Astrocyte (in vitro differentiated cells and primary cell): ENCODE measurements around the gene PTPRK. TPM values are rescaled to one million over a fixed set of nuclear protein-coding genes. Genes with fewer than 3 reads are reported as not detected.

ENCODE experiments used
- DNase-seq: peaks from one replicate; pipeline ENCODE4 v3.0.0-alpha.2; 2010; ENCODE audit warnings: low read depth
- FAIRE-seq: peaks from 2 replicates; lab custom pipeline; 2011; peaks lifted over from hg19 to GRCh38; lab: Jason Lieb, UNC
- H2AFZ ChIP-seq: 2 replicates; pipeline ENCODE4 v1.6.0; 2012; ENCODE audit warnings: low read depth, low read length, inconsistent platforms
- H3K27ac ChIP-seq: 2 replicates; pipeline ENCODE4 v1.5.1; 2011; ENCODE audit warnings: low read depth, low read length, inconsistent platforms
- H3K27me3 ChIP-seq: 2 replicates; pipeline ENCODE4 v1.6.0; 2011; ENCODE audit warnings: low read length, inconsistent platforms; ENCODE audit not compliant: insufficient read depth
- H3K36me3 ChIP-seq: 2 replicates; pipeline ENCODE4 v1.5.1; 2011; ENCODE audit warnings: low read length, inconsistent platforms; ENCODE audit not compliant: insufficient read depth
- H3K4me1 ChIP-seq: 2 replicates; pipeline ENCODE4 v1.5.1; 2011; ENCODE audit warnings: low read length, inconsistent platforms; ENCODE audit not compliant: insufficient read depth
- H3K4me2 ChIP-seq: 2 replicates; pipeline ENCODE4 v1.6.0; 2012; ENCODE audit warnings: low read length, inconsistent platforms
- H3K4me3 ChIP-seq: 2 replicates; pipeline ENCODE4 v1.5.1; 2011; ENCODE audit warnings: low read depth, mild to moderate bottlenecking, low read length, inconsistent platforms; ENCODE audit not compliant: insufficient read depth
- H3K79me2 ChIP-seq: 2 replicates; pipeline ENCODE4 v1.6.0; 2012; ENCODE audit warnings: mild to moderate bottlenecking, low read length, inconsistent platforms; ENCODE audit not compliant: insufficient read depth
- H3K9ac ChIP-seq: 2 replicates; pipeline ENCODE4 v1.6.0; 2012; ENCODE audit warnings: mild to moderate bottlenecking, low read length, inconsistent platforms
- H3K9me3 ChIP-seq: 2 replicates; pipeline ENCODE4 v1.5.1; 2012; ENCODE audit warnings: low read depth, mild to moderate bottlenecking, low read length, inconsistent platforms; ENCODE audit not compliant: insufficient read depth
- H4K20me1 ChIP-seq: 2 replicates; pipeline ENCODE4 v1.6.0; 2012; ENCODE audit warnings: low read length, inconsistent platforms; ENCODE audit not compliant: insufficient read depth
- H3K27ac Mint-ChIP-seq: one replicate; pipeline ENCODE4 v1.8.0; 2021; ENCODE audit warnings: mild to moderate bottlenecking, mixed read lengths; ENCODE audit not compliant: unreplicated experiment
- H3K27me3 Mint-ChIP-seq: one replicate; pipeline ENCODE4 v1.8.0; 2021; ENCODE audit warnings: low read depth, mixed read lengths; ENCODE audit not compliant: unreplicated experiment
- H3K36me3 Mint-ChIP-seq: one replicate; pipeline ENCODE4 v1.8.0; 2021; ENCODE audit warnings: low read depth, mixed read lengths; ENCODE audit not compliant: unreplicated experiment
- H3K4me1 Mint-ChIP-seq: one replicate; pipeline ENCODE4 v1.8.0; 2021; ENCODE audit warnings: low read depth, mixed read lengths; ENCODE audit not compliant: unreplicated experiment
- H3K4me3 Mint-ChIP-seq: one replicate; pipeline ENCODE4 v1.8.0; 2021; ENCODE audit warnings: mild to moderate bottlenecking, moderate library complexity, mixed read lengths; ENCODE audit not compliant: unreplicated experiment
- H3K9me3 Mint-ChIP-seq: one replicate; pipeline ENCODE4 v1.8.0; 2021; ENCODE audit warnings: mild to moderate bottlenecking, mixed read lengths; ENCODE audit not compliant: unreplicated experiment
- EZH2 ChIP-seq: IDR thresholded peaks from 2 replicates; pipeline ENCODE4 v1.6.1; 2012; ENCODE audit warnings: mild to moderate bottlenecking, low read length, inconsistent platforms; ENCODE audit not compliant: insufficient read depth
- total RNA-seq: library from RNA; stranded (reverse); gene quantifications from 2 replicates; pipeline ENCODE4 v1.2.1, GENCODE V29; 2021
- TF ChIP-seq, protein P1 (sequence below): IDR thresholded peaks from 2 replicates; pipeline ENCODE4 v1.5.1; 2011; ENCODE audit warnings: low read depth, mild to moderate bottlenecking, inconsistent platforms, low read length, moderate library complexity; ENCODE audit not compliant: insufficient read depth

PTPRK gene
- total RNA-seq, 1 donor from 2014 or later: 159 TPM

DNA sequence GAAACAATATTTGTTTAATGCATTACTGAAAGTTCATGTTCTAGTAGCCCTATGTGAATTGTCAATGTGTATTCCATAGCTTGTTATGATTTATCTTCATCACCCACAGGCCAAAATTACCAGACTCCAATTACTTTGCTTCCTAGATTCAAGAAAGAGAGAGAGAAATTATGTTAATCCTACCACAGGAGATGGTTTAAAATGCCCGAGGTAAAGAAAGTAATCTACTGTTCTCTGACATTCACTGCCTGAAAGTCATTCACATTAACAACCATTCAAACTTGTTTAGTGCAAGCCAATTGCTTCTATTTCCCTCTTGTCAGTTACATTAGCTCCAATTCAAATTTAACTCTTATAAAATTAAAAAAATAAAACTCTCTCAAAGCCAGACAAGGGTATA lies 359.1 kb downstream of the PTPRK start:
- H3K79me2 ChIP-seq: no peaks in the 10 kb centered on the region
- no peak overlapping the region for H3K9ac ChIP-seq
- H2AFZ ChIP-seq: no peak overlapping the region
- no peaks in the 10 kb centered on the region for H3K9me3 ChIP-seq
- H3K36me3 Mint-ChIP-seq: no peaks in the 10 kb centered on the region
- no peak for DNase-seq
- no peak overlapping the region for H3K27ac Mint-ChIP-seq
- no peaks in the 10 kb centered on the region for H3K36me3 ChIP-seq
- H3K27me3 Mint-ChIP-seq: no peaks in the 10 kb centered on the region
- no peaks in the 10 kb centered on the region for H3K4me1 ChIP-seq
- H3K4me1 Mint-ChIP-seq: peaks cover 13% of the 10 kb centered on the region
- FAIRE-seq: no peak
- no peaks in the 10 kb centered on the region for H4K20me1 ChIP-seq
- TF ChIP-seq, protein P1, sequence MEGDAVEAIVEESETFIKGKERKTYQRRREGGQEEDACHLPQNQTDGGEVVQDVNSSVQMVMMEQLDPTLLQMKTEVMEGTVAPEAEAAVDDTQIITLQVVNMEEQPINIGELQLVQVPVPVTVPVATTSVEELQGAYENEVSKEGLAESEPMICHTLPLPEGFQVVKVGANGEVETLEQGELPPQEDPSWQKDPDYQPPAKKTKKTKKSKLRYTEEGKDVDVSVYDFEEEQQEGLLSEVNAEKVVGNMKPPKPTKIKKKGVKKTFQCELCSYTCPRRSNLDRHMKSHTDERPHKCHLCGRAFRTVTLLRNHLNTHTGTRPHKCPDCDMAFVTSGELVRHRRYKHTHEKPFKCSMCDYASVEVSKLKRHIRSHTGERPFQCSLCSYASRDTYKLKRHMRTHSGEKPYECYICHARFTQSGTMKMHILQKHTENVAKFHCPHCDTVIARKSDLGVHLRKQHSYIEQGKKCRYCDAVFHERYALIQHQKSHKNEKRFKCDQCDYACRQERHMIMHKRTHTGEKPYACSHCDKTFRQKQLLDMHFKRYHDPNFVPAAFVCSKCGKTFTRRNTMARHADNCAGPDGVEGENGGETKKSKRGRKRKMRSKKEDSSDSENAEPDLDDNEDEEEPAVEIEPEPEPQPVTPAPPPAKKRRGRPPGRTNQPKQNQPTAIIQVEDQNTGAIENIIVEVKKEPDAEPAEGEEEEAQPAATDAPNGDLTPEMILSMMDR: no peak
- no peak for TF ChIP-seq EZH2
- no peaks in the 10 kb centered on the region for H3K9me3 Mint-ChIP-seq
- H3K27ac ChIP-seq: no peak overlapping the region
- H3K4me3 Mint-ChIP-seq: no peak overlapping the region
- no peak overlapping the region for H3K4me2 ChIP-seq
- H3K4me3 ChIP-seq: no peak overlapping the region
- H3K27me3 ChIP-seq: no peaks in the 10 kb centered on the region

DNA sequence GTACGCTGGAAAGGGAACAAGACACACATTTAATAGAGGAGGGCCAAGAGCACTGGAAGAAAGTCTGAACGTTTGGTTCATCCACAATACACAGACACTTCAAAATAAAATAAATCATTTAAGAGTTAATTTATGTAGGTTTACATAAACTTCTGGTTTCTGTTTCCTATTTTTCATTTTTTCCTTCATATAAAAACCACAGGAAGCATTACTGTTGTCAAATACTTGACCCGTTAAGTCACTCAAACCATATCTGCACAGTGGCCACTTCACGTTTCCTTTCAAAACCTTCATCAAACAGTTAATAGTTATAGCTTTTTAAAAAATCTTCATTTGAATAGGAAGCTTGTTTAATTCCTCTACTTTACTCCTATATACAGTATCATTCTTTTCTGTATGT lies 361.9 kb downstream of the PTPRK start:
- no peaks in the 10 kb centered on the region for H3K4me1 ChIP-seq
- H3K9me3 Mint-ChIP-seq: no peaks in the 10 kb centered on the region
- peak; percentile 53 for DNase-seq
- H3K27me3 ChIP-seq: no peaks in the 10 kb centered on the region
- H3K4me2 ChIP-seq: peak overlapping the region; percentile 24
- no peak overlapping the region for H2AFZ ChIP-seq
- peaks cover 12% of the 10 kb centered on the region for H3K4me1 Mint-ChIP-seq
- no peak overlapping the region for H3K4me3 ChIP-seq
- H3K36me3 Mint-ChIP-seq: no peaks in the 10 kb centered on the region
- TF ChIP-seq, protein P1: no peak
- no peak for TF ChIP-seq EZH2
- H3K79me2 ChIP-seq: no peaks in the 10 kb centered on the region
- no peaks in the 10 kb centered on the region for H3K36me3 ChIP-seq
- FAIRE-seq: no peak
- peak overlapping the region; percentile 75 for H3K27ac Mint-ChIP-seq
- H3K27me3 Mint-ChIP-seq: no peaks in the 10 kb centered on the region
- no peaks in the 10 kb centered on the region for H4K20me1 ChIP-seq
- no peak overlapping the region for H3K4me3 Mint-ChIP-seq
- H3K9me3 ChIP-seq: no peaks in the 10 kb centered on the region
- H3K27ac ChIP-seq: no peak overlapping the region
- no peak overlapping the region for H3K9ac ChIP-seq

DNA sequence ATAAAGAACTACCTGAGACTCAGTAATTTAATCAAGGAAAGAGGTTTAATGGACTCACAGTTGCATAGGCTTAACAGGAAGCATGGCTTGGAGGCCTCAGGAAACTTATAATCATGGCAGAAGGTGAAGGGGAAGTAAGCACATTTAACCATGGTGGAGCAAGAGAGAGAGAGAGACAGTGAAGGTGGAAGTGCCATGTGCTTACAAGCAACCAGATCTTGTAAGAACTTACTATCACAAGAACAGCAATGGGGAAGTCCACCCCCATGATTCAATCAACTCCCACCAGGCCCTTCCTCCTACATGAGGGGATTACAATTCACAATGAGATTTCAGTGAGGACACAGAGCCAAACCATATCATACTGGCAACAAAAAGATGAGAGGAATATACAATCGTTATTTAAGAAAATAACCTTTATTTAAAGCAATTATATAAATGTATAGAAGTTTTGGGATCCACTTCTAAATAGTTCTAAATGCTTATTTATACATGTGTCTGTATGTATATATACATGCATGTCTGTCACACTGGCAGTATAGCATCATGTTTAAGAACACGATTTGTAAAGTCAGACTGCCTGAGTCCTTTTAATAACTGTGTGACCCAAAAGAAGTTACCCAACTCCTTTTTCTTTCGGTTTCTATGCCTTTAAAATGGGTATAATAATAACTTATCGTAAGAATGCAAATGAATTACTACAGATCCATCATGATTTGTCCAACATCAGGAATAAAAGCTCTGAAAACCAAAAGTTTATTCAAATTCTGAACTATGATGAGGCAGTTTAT lies 363.9 kb downstream of the PTPRK start:
- Histone ChIP-seq H3K79me2 (no peaks in the 10 kb centered on the region), H3K4me3 (no peak overlapping the region), H2AFZ (no peak overlapping the region), H3K36me3 (no peaks in the 10 kb centered on the region), H3K9ac (no peak overlapping the region), H3K27ac (no peak overlapping the region), H4K20me1 (peaks cover 4% of the 10 kb centered on the region), H3K9me3 (no peaks in the 10 kb centered on the region), H3K4me1 (no peaks in the 10 kb centered on the region), H3K4me2 (no peak overlapping the region), H3K27me3 (no peaks in the 10 kb centered on the region)
- no peak overlapping the region for H3K27ac Mint-ChIP-seq
- peaks cover 17% of the 10 kb centered on the region for H3K4me1 Mint-ChIP-seq
- TF ChIP-seq EZH2: no peak
- TF ChIP-seq, protein P1: no peak
- FAIRE-seq: no peak
- no peaks in the 10 kb centered on the region for H3K27me3 Mint-ChIP-seq
- H3K4me3 Mint-ChIP-seq: no peak overlapping the region
- no peaks in the 10 kb centered on the region for H3K36me3 Mint-ChIP-seq
- no peaks in the 10 kb centered on the region for H3K9me3 Mint-ChIP-seq
- no peak for DNase-seq
